VCaP (cell line): Measurements from ENCODE around the gene RNF10.

ENCODE experiments used
- H3K27ac ChIP-seq: fragments of 450-650 bp; 2 replicates; pipeline ENCODE4 v1.5.1; 2017
- CTCF ChIP-seq: fragments of 450-650 bp; conservative IDR thresholded peaks from 2 replicates; pipeline ENCODE4 v1.5.1; 2017; ENCODE audit warnings: mild to moderate bottlenecking, moderate library complexity

The RNF10 gene

GRCh38 chr12:120495186-120495730, 38.9 kb upstream of the RNF10 start:
- TF ChIP-seq CTCF: no peak
- peak overlapping the region; percentile 87 for H3K27ac ChIP-seq

GRCh38 chr12:120495731-120496412, 38.3 kb upstream of the RNF10 start, which contains the start of gene DYNLL1:
TSS of gene DYNLL1 (plus strand) at chr12:120496113. CDS start at chr12:120496422, 309 bp downstream.
- H3K27ac ChIP-seq: peak within 1 kb of the TSS; percentile 87
- no peak for TF ChIP-seq CTCF

- TF ChIP-seq CTCF: peak; percentile 28
- H3K27ac ChIP-seq: peak overlapping the region; percentile 87
Measured at GRCh38 chr12:120496413-120497340, 37.5 kb upstream of the RNF10 start.

GRCh38 chr12:120497524-120498150, 36.5 kb upstream of the RNF10 start:
- no peak for TF ChIP-seq CTCF
- H3K27ac ChIP-seq: peak overlapping the region; percentile 87

GRCh38 chr12:120498870-120499515, 35.2 kb upstream of the RNF10 start:
- no peak for TF ChIP-seq CTCF

GRCh38 chr12:120500581-120500980, 33.6 kb upstream of the RNF10 start:
- no peak for TF ChIP-seq CTCF
- no peak overlapping the region for H3K27ac ChIP-seq

More at GRCh38 chr12:120498870-120499515, 35.2 kb upstream of the RNF10 start:
- H3K27ac ChIP-seq: no peak overlapping the region
